ENCODE results near the gene EIF2AK3. TPM values are rescaled to one million over a fixed set of nuclear protein-coding genes. Genes with fewer than 3 reads are reported as not detected.

The EIF2AK3 gene
- polyA plus RNA-seq, 1 experiment, result 16.3 TPM

GRCh38 chr2:88530081-88530480 lies 97.2 kb downstream of the EIF2AK3 start:
- Histone ChIP-seq H3K9me3 (ENCODE audit: control insufficient read depth, insufficient read depth, low read length) (no peaks in the 10 kb centered on the region; the same call in 1 of the 2 replicates), H3K27me3 (ENCODE audit: control insufficient read depth, insufficient read depth, low read length) (no peaks in the 10 kb centered on the region), H3K4me3 (ENCODE audit: low read depth, low read length) (no peak overlapping the region), H3K27ac (ENCODE audit: low read depth, low read length) (no peak overlapping the region)
- TF ChIP-seq, protein P1, sequence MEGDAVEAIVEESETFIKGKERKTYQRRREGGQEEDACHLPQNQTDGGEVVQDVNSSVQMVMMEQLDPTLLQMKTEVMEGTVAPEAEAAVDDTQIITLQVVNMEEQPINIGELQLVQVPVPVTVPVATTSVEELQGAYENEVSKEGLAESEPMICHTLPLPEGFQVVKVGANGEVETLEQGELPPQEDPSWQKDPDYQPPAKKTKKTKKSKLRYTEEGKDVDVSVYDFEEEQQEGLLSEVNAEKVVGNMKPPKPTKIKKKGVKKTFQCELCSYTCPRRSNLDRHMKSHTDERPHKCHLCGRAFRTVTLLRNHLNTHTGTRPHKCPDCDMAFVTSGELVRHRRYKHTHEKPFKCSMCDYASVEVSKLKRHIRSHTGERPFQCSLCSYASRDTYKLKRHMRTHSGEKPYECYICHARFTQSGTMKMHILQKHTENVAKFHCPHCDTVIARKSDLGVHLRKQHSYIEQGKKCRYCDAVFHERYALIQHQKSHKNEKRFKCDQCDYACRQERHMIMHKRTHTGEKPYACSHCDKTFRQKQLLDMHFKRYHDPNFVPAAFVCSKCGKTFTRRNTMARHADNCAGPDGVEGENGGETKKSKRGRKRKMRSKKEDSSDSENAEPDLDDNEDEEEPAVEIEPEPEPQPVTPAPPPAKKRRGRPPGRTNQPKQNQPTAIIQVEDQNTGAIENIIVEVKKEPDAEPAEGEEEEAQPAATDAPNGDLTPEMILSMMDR (IDR thresholded peaks at IDR 0.05; ENCODE audit: low read depth, low read length), result no peak
- DNase-seq (ENCODE audit: low read depth, low spot score), result no peak
- POLR2A ChIA-PET, result no interaction called here
- CTCF ChIA-PET, result no interaction called here

DNA sequence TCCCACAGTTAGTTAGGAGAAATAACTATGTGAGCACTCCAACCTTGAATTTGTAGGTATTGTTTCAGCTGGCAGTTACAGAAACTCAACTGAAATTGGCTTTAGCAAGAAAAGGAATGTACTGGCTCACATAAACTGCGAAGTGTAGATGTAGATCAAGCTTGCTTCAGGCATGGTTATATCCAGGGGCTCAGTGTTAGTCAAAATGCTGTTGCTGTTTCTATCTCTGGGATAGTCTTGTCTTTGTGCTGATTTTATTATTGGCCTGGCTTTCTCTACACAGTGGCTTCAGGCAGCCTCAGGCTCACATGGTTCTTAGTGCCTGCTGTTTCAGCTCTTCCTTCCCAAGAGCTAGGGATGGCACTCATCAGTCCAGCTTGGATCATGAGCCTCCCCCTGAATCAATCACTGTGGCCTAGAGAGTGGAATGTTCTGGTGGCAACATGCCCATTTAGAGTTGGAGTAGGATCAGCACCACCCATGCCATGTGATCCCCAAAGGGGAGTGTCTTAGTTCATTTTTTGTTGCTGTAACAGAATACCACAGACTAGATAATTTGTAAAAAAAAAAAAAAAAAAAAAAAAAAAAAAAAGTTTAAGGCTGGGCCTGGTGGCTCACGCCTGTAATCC lies 105.7 kb downstream of the EIF2AK3 start:
- POLR2A ChIA-PET, result no interaction called here
- TF ChIP-seq, protein P1 (IDR thresholded peaks at IDR 0.05; ENCODE audit: low read depth, low read length), result no peak
- H3K27me3 ChIP-seq (ENCODE audit: control insufficient read depth, insufficient read depth, low read length), result no peaks in the 10 kb centered on the region
- CTCF ChIA-PET, result no interaction called here
- H3K27ac ChIP-seq (ENCODE audit: low read depth, low read length), result no peak overlapping the region
- DNase-seq (ENCODE audit: low read depth, low spot score), result no peak
- no peak overlapping the region for H3K4me3 ChIP-seq (ENCODE audit: low read depth, low read length)
- H3K9me3 ChIP-seq (ENCODE audit: control insufficient read depth, insufficient read depth, low read length), result no peaks in the 10 kb centered on the region

DNA sequence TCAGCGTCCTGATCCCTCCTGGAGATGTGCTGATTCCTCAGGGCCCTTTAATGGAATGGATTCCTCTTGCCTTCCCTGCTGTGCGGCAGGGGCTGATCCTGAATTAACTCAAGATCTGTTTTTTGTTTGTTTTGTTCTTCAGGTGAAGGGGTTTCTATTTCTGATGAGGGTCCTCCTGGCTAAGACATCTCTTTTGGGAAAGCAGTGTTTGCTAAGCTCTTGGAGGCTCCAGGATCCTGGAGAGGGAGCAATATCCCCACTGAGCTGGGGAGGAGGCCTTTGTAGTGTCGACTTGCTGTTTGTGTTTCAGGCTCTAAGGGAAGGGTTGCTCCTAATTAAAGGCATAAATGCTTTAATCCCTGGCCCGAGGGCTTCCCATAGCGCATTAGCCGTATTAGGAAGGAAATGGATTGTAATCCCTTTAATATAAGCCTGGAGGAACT lies 109.5 kb downstream of the EIF2AK3 start:
- H3K9me3 ChIP-seq (ENCODE audit: control insufficient read depth, insufficient read depth, low read length), result no peaks in the 10 kb centered on the region
- ChIA-PET CTCF (no interaction called here), POLR2A (no interaction called here)
- H3K4me3 ChIP-seq (ENCODE audit: low read depth, low read length), result no peak overlapping the region
- H3K27ac ChIP-seq (ENCODE audit: low read depth, low read length), result no peak overlapping the region
- DNase-seq (ENCODE audit: low read depth, low spot score), result no peak
- TF ChIP-seq, protein P1 (IDR thresholded peaks at IDR 0.05; ENCODE audit: low read depth, low read length), result no peak
- no peaks in the 10 kb centered on the region for H3K27me3 ChIP-seq (ENCODE audit: control insufficient read depth, insufficient read depth, low read length)

Other genes starting within 250 kb of the EIF2AK3 start
- not detected in 2 replicates for gene FOXI3, start 174.8 kb downstream of the EIF2AK3 start, polyA plus RNA-seq (2011; rRNA removed)
- 9.4 and 10.9 TPM in 2 replicates for gene RPIA, start 64.2 kb upstream of the EIF2AK3 start, polyA plus RNA-seq (2011; rRNA removed)